Measurements from ENCODE around the gene ARHGAP15.

- TF ChIP-seq CTCF (IDR thresholded peaks at IDR 0.05; ENCODE audit: insufficient read depth, low read length, poor library complexity, severe bottlenecking) (no peak), EZH2phosphoT487 (conservative IDR thresholded peaks at IDR 0.05; ENCODE audit: low read length) (no peak)
Measured at GRCh38 chr2:143357966-143358365, 228.7 kb downstream of the ARHGAP15 start.

All from SU-DHL-6 (cell line).